ENCODE results near the gene GPR87. TPM values are rescaled to one million over a fixed set of nuclear protein-coding genes. Genes with fewer than 3 reads are reported as not detected.

The GPR87 gene
- total RNA-seq, 1 experiment from 2014 or later, result 13.3 TPM

DNA sequence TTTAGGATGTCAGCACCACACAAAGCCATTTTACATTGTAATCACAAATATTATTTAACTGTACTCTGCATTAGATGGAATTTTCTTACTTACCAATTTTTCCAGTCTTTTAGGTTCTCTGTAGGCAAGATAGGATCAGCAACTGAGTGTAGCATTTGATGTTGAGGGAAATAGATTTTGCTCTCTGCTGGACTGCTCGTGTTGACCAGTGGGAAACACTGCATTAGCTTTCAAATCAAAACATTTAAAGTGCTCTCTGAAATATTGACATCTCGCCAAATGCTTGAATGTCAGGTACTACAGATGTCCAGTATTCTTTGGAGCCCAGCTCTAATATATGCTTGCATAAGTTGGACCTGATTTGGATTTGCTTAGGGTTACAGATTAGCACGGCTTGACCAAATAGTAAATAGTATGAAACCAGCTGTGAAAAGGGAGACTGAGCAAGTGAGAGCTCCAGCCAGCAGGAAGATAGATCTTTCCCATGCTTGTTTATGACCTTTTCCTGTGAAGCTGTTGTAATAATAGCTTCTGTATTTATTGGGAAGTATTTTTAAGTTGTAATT lies 67.8 kb downstream of the GPR87 start:
- no peaks in the 10 kb centered on the region for H3F3A ChIP-seq (ENCODE audit: low read length, unreplicated experiment)
- H3K27ac ChIP-seq (ENCODE audit: low read length), result no peak overlapping the region
- DNase-seq (no peak), ATAC-seq (no peak)
- no peak overlapping the region for H3K4me2 ChIP-seq (ENCODE audit: low read length)
- no peak overlapping the region for H3K4me3 ChIP-seq (ENCODE audit: low read length)
- no peaks in the 10 kb centered on the region for H3K79me2 ChIP-seq (ENCODE audit: low read length)
- no TSS peak for BruUV-seq (replicated peaks)
- no peaks in the 10 kb centered on the region for H3K9me2 ChIP-seq (replicated peaks; ENCODE audit: low read length)
- no peak overlapping the region for H3K9ac ChIP-seq (ENCODE audit: low read length)
- POLR2A ChIA-PET (ENCODE audit: unreplicated experiment), result no interaction called here
- H3K4me1 ChIP-seq (ENCODE audit: insufficient read depth, low read length), result no peaks in the 10 kb centered on the region; the same call in 1 of the 2 replicates
- no peaks in the 10 kb centered on the region for H3K36me3 ChIP-seq (ENCODE audit: low read depth, low read length)
- intact Hi-C loops (cut with micrococcal nuclease), result no loop called here
- TF ChIP-seq EZH2 (IDR thresholded peaks at IDR 0.05; ENCODE audit: low read length, unreplicated experiment) (no peak), EZH2phosphoT487 (IDR thresholded peaks at IDR 0.05; ENCODE audit: borderline replicate concordance, low read length) (no peak)
- CTCF ChIA-PET, result no interaction called here
- H3K27me3 ChIP-seq (ENCODE audit: low read length), result no peaks in the 10 kb centered on the region; the same call in 1 of the 2 replicates
- H2AFZ ChIP-seq (ENCODE audit: low read length), result no peak overlapping the region
- no peaks in the 10 kb centered on the region for H3K9me3 ChIP-seq (ENCODE audit: low read length)
- H4K20me1 ChIP-seq (ENCODE audit: low read length), result no peaks in the 10 kb centered on the region

Other genes starting within 250 kb of the GPR87 start
- 0.55 and 0.92 TPM in 2 replicates for gene MED12L, start 231.2 kb downstream of the GPR87 start, total RNA-seq (2014; rRNA removed)
- not detected in 2 replicates for gene GPR171, start 113.6 kb downstream of the GPR87 start, total RNA-seq (2014; rRNA removed)
- not detected in 2 replicates for gene P2RY14, start 38.3 kb downstream of the GPR87 start, total RNA-seq (2014; rRNA removed)
- gene P2RY13, start 12.7 kb upstream of the GPR87 start, total RNA-seq (2014; rRNA removed), result not detected in 2 replicates
- not detected in 2 replicates for gene P2RY12, start 67.9 kb upstream of the GPR87 start, total RNA-seq (2014; rRNA removed)
- gene IGSF10, start 144.2 kb upstream of the GPR87 start, total RNA-seq (2014; rRNA removed), result 0.12 and 0.66 TPM in 2 replicates